Spinal cord (tissue), 10 donors: ENCODE results near the gene CBFA2T3. TPM values are rescaled to one million over a fixed set of nuclear protein-coding genes. Genes with fewer than 3 reads are reported as not detected.

Source experiments
- DNase-seq, 6 donors: peaks; one replicate each; pipeline versions ENCODE4 v3.0.0 to v3.0.0-alpha.2; 2013 to 2015; ENCODE audit warnings: low spot score in 6 of 6, low read depth in 4 of 6
- H3K27ac ChIP-seq: one replicate; pipeline ENCODE4 v1.5.1; 2013; ENCODE audit warnings: low read depth, low read length, control low read depth
- H3K27me3 ChIP-seq: one replicate; pipeline ENCODE4 v1.6.1; 2013; ENCODE audit warnings: low read length; ENCODE audit not compliant: control insufficient read depth, insufficient read depth
- H3K36me3 ChIP-seq: one replicate; pipeline ENCODE4 v1.6.1; 2013; ENCODE audit warnings: low read length; ENCODE audit not compliant: control insufficient read depth, insufficient read depth
- H3K4me1 ChIP-seq: one replicate; pipeline ENCODE4 v1.6.1; 2013; ENCODE audit warnings: low read length; ENCODE audit not compliant: control insufficient read depth, insufficient read depth
- H3K4me3 ChIP-seq: one replicate; pipeline ENCODE4 v1.5.1; 2013; ENCODE audit warnings: low read depth, low read length, control low read depth
- H3K9me3 ChIP-seq: one replicate; pipeline ENCODE4 v1.6.1; 2013; ENCODE audit warnings: low read length; ENCODE audit not compliant: control insufficient read depth, insufficient read depth
- WGBS: methylation state at CpG from one replicate; pipeline ENCODE4 v1.1.5; 2013; ENCODE audit warnings: missing lambda C conversion rate; ENCODE audit not compliant: insufficient coverage; 5-methylcytosine and 5-hydroxymethylcytosine counted together
- polyA plus RNA-seq, 2 donors: library from polyadenylated mRNA; unstranded; fragments of 120-200 nt; gene quantifications; one replicate each; pipeline ENCODE4 v1.2.1, GENCODE V29; 2013; ENCODE audit not compliant: insufficient read length in 2 of 2
- total RNA-seq, 2 donors: library from RNA; depleted of rRNA in 1 of 2; stranded (reverse); fragments of 120-200 nt in 1 of 2; fragments of >200 nt in 1 of 2; gene quantifications; one replicate each; pipeline versions ENCODE4 v1.2.3 to v1.2.4, GENCODE V29; 2013 to 2014
- donor health status: healthy.

CBFA2T3 gene
- total and polyA plus RNA-seq, 4 donors, result 1.2 to 19.5 (median 11.0) TPM

GRCh38 chr16:88850531-88851199 is 126.3 kb downstream of the CBFA2T3 start:
- no peak overlapping the region for H3K4me3 ChIP-seq
- H3K4me1 ChIP-seq, result peaks cover 14% of the 10 kb centered on the region
- no peak for DNase-seq
- H3K27ac ChIP-seq, result no peak overlapping the region
- WGBS, result 90% methylated on average over 28 of the region's 33 CpGs
- peaks cover 59% of the 10 kb centered on the region for H3K36me3 ChIP-seq
- H3K9me3 ChIP-seq, result no peaks in the 10 kb centered on the region
- H3K27me3 ChIP-seq, result no peaks in the 10 kb centered on the region

GRCh38 chr16:88848557-88848956 is 128.4 kb downstream of the CBFA2T3 start:
- Histone ChIP-seq H3K4me3 (no peak overlapping the region), H3K27me3 (no peaks in the 10 kb centered on the region), H3K9me3 (no peaks in the 10 kb centered on the region), H3K4me1 (peaks cover 3% of the 10 kb centered on the region), H3K27ac (no peak overlapping the region), H3K36me3 (peaks cover 57% of the 10 kb centered on the region)
- WGBS, result 89% methylated on average over 20 of the region's 21 CpGs
- DNase-seq, result no peak

GRCh38 chr16:88847654-88848053 is 129.4 kb downstream of the CBFA2T3 start:
- no peak overlapping the region for H3K4me3 ChIP-seq
- peaks cover 62% of the 10 kb centered on the region for H3K36me3 ChIP-seq
- no peak for DNase-seq
- no peaks in the 10 kb centered on the region for H3K9me3 ChIP-seq
- no peak overlapping the region for H3K27ac ChIP-seq
- 90% methylated on average over 16 of the region's 18 CpGs for WGBS
- H3K27me3 ChIP-seq, result no peaks in the 10 kb centered on the region
- no peaks in the 10 kb centered on the region for H3K4me1 ChIP-seq

GRCh38 chr16:88846088-88846487 is 130.9 kb downstream of the CBFA2T3 start:
- no peaks in the 10 kb centered on the region for H3K27me3 ChIP-seq
- H3K4me3 ChIP-seq, result no peak overlapping the region
- DNase-seq, result no peak
- no peak overlapping the region for H3K27ac ChIP-seq
- no peaks in the 10 kb centered on the region for H3K9me3 ChIP-seq
- H3K4me1 ChIP-seq, result no peaks in the 10 kb centered on the region
- H3K36me3 ChIP-seq, result peaks cover 73% of the 10 kb centered on the region
- 95% methylated on average over 9 of the region's 9 CpGs for WGBS

- H3K4me1 ChIP-seq, result no peaks in the 10 kb centered on the region
- no peak overlapping the region for H3K27ac ChIP-seq
- 58% methylated on average over 8 of the region's 11 CpGs for WGBS
- H3K36me3 ChIP-seq, result peaks cover 73% of the 10 kb centered on the region
- H3K4me3 ChIP-seq, result no peak overlapping the region
- no peaks in the 10 kb centered on the region for H3K27me3 ChIP-seq
- no peaks in the 10 kb centered on the region for H3K9me3 ChIP-seq
- DNase-seq, result peak in 2 of 6 donors; percentile 18 to 27
These were observed 132.5 kb downstream of the CBFA2T3 start for GRCh38 chr16:88844419-88845036.

- H3K4me1 ChIP-seq, result no peaks in the 10 kb centered on the region
- H3K36me3 ChIP-seq, result peaks cover 79% of the 10 kb centered on the region
- no peaks in the 10 kb centered on the region for H3K9me3 ChIP-seq
- 90% methylated on average over 20 of the region's 20 CpGs for WGBS
- DNase-seq, result no peak
- H3K27me3 ChIP-seq, result no peaks in the 10 kb centered on the region
- no peak overlapping the region for H3K4me3 ChIP-seq
- H3K27ac ChIP-seq, result no peak overlapping the region
These were observed 133.8 kb downstream of the CBFA2T3 start for GRCh38 chr16:88843256-88843655.

- Histone ChIP-seq H3K4me3 (no peak overlapping the region), H3K27me3 (no peaks in the 10 kb centered on the region)
- 96% methylated on average over 25 of the region's 25 CpGs for WGBS
These were observed 134.2 kb downstream of the CBFA2T3 start for GRCh38 chr16:88842806-88843205.

GRCh38 chr16:88842308-88842756 is 134.7 kb downstream of the CBFA2T3 start:
- Histone ChIP-seq H3K27ac (no peak overlapping the region), H3K9me3 (no peaks in the 10 kb centered on the region), H3K4me3 (no peak overlapping the region), H3K27me3 (no peaks in the 10 kb centered on the region), H3K36me3 (peaks cover 79% of the 10 kb centered on the region), H3K4me1 (no peaks in the 10 kb centered on the region)
- 84% methylated on average over 13 of the region's 15 CpGs for whole genome bisulfite sequencing
- no peak for DNase-seq

More at GRCh38 chr16:88842806-88843205, 134.2 kb downstream of the CBFA2T3 start:
- Histone ChIP-seq H3K27ac (no peak overlapping the region), H3K36me3 (peaks cover 79% of the 10 kb centered on the region), H3K4me1 (no peaks in the 10 kb centered on the region), H3K9me3 (no peaks in the 10 kb centered on the region)
- DNase-seq, result no peak

GRCh38 chr16:88841521-88842307 is 135.3 kb downstream of the CBFA2T3 start:
- Histone ChIP-seq H3K27ac (no peak overlapping the region), H3K9me3 (no peaks in the 10 kb centered on the region), H3K27me3 (no peaks in the 10 kb centered on the region), H3K4me1 (no peaks in the 10 kb centered on the region), H3K4me3 (no peak overlapping the region), H3K36me3 (peaks cover 82% of the 10 kb centered on the region)
- DNase-seq, result no peak
- WGBS, result 95% methylated on average over 29 of the region's 40 CpGs
